Tibial artery (tissue), 4 donors: ENCODE results near the gene B4GALNT3.

Source experiments
- DNase-seq, 2 donors: peaks; one replicate each; pipeline ENCODE4 v3.0.0-alpha.2; 2019
- H3K27ac ChIP-seq, 2 donors: fragments of 200-600 bp; sonication (generic) in 1 of 2; 1 replicate in 1 of 2; 2 replicates in 1 of 2; pipeline ENCODE4 v1.5.1; 2018 to 2019; ENCODE audit warnings: mild to moderate bottlenecking in 1 of 2
- H3K27me3 ChIP-seq, 2 donors: fragments of 200-600 bp; sonication (generic) in 1 of 2; one replicate each; pipeline versions ENCODE4 v1.5.1 to v1.6.0; 2016 to 2019
- H3K36me3 ChIP-seq, 3 donors: fragments of 200-600 bp; sonication (generic) in 2 of 3; one replicate each; pipeline ENCODE4 v1.5.1; 2016 to 2019; ENCODE audit warnings: mild to moderate bottlenecking in 2 of 3
- H3K4me1 ChIP-seq, 4 donors: fragments of 200-600 bp; sonication (generic) in 2 of 4; 1 replicate in 3 of 4; 2 replicates in 1 of 4; pipeline ENCODE4 v1.5.1; 2016 to 2019
- H3K4me3 ChIP-seq, 2 donors: fragments of 200-600 bp; sonication (generic) in 1 of 2; 1 replicate in 1 of 2; 2 replicates in 1 of 2; pipeline ENCODE4 v1.5.1; 2018 to 2019; ENCODE audit warnings: mild to moderate bottlenecking in 2 of 2
- H3K9me3 ChIP-seq, 3 donors: fragments of 200-600 bp; sonication (generic) in 1 of 3; one replicate each; pipeline ENCODE4 v1.5.1; 2016 to 2019
- intact Hi-C: fragments of 100-400 bp; cut with DNase I; formaldehyde crosslinking; loops from one replicate; pipeline ENCODE4 v1.15.0; 2023; ENCODE audit warnings: low total_unique reads
- TF ChIP-seq, protein P1 (sequence below), 2 experiments: fragments of 200-600 bp in 1 of 2; fragments of 450-650 bp in 1 of 2; IDR thresholded peaks; one replicate each; pipeline ENCODE4 v1.5.1; 2017 to 2019; ENCODE audit warnings: antibody characterized with exemption in 2 of 2, mild to moderate bottlenecking in 1 of 2, moderate library complexity in 1 of 2

B4GALNT3 gene

GRCh38 chr12:503111-503761 lies 43.5 kb downstream of the B4GALNT3 start:
- Histone ChIP-seq H3K4me3 (no peak overlapping the region), H3K27ac (no peak overlapping the region), H3K4me1 (peaks cover 0 to 18% (median 4%) of the 10 kb centered on the region in 4 donors), H3K9me3 (no peaks in the 10 kb centered on the region), H3K36me3 (no peaks in the 10 kb centered on the region), H3K27me3 (no peaks in the 10 kb centered on the region)
- intact Hi-C loops: loop anchor here (5.0 kb wide), 2 partner anchors 44 to 51 kb away; no protein-coding TSS in a partner anchor
- TF ChIP-seq, protein P1, sequence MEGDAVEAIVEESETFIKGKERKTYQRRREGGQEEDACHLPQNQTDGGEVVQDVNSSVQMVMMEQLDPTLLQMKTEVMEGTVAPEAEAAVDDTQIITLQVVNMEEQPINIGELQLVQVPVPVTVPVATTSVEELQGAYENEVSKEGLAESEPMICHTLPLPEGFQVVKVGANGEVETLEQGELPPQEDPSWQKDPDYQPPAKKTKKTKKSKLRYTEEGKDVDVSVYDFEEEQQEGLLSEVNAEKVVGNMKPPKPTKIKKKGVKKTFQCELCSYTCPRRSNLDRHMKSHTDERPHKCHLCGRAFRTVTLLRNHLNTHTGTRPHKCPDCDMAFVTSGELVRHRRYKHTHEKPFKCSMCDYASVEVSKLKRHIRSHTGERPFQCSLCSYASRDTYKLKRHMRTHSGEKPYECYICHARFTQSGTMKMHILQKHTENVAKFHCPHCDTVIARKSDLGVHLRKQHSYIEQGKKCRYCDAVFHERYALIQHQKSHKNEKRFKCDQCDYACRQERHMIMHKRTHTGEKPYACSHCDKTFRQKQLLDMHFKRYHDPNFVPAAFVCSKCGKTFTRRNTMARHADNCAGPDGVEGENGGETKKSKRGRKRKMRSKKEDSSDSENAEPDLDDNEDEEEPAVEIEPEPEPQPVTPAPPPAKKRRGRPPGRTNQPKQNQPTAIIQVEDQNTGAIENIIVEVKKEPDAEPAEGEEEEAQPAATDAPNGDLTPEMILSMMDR (IDR thresholded peaks at IDR 0.05): no peak
- DNase-seq: no peak

DNA sequence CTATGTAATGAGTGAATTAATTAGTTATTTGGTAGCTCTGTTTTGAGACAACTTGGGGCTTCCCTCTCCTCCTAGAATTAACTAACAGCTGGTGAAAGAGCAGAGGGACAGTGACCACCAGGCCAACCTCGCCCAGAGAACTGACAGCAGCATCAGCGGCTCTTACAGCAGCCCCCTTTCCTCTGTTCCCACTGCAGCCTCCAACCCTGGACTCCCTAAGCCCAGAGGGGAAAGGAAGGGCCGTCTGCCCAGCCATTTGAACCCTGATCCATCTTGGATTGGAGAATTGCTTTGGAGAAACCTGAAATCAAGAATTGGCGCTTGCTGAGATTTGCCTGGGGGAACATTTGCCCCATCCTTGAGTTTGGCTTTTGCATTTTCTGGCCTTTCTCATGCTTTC lies 45.5 kb downstream of the B4GALNT3 start:
- no peaks in the 10 kb centered on the region for H3K27me3 ChIP-seq
- no peak for DNase-seq
- no peaks in the 10 kb centered on the region for H3K9me3 ChIP-seq
- H3K4me1 ChIP-seq: peaks cover 0 to 12% (median 4%) of the 10 kb centered on the region in 4 donors
- no peak overlapping the region for H3K4me3 ChIP-seq
- no peaks in the 10 kb centered on the region for H3K36me3 ChIP-seq
- TF ChIP-seq, protein P1 (IDR thresholded peaks at IDR 0.05): no peak
- no peak overlapping the region for H3K27ac ChIP-seq
- intact Hi-C loops: no loop called here

- no peak for DNase-seq
- no peak overlapping the region for H3K27ac ChIP-seq
- intact Hi-C loops: no loop called here
Observed at GRCh38 chr12:507391-507796, 47.7 kb downstream of the B4GALNT3 start.

DNA sequence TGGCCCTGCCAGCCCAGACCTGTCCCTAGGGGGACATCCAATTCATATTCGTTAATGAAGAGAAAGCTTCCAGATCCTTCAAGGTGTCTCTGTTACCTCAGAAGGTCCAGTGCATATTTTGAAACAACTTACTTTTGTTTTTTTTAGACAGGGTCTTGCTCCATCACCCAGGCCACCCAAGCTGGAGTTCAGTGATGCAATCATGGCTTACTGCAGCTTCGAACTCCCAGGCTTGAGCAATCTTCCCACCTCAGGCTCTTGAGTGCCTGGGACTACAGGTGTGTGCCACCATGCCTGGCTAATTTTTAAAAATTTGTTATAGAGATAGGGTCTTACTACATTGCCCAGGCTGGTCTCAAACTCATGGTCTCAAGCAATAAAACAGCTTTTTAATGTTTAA lies 48.4 kb downstream of the B4GALNT3 start:
- no peak for DNase-seq
- no peak overlapping the region for H3K4me3 ChIP-seq
- TF ChIP-seq, protein P1 (IDR thresholded peaks at IDR 0.05): no peak
- H3K9me3 ChIP-seq: no peaks in the 10 kb centered on the region
- H3K36me3 ChIP-seq: no peaks in the 10 kb centered on the region
- H3K27ac ChIP-seq: no peak overlapping the region
- H3K27me3 ChIP-seq: no peaks in the 10 kb centered on the region
- intact Hi-C loops: no loop called here
- H3K4me1 ChIP-seq: peaks cover 0 to 7% (median 3%) of the 10 kb centered on the region in 4 donors

More at GRCh38 chr12:507391-507796, 47.7 kb downstream of the B4GALNT3 start:
- TF ChIP-seq, protein P1 (IDR thresholded peaks at IDR 0.05): no peak
- Histone ChIP-seq H3K4me3 (no peak overlapping the region), H3K36me3 (no peaks in the 10 kb centered on the region), H3K9me3 (no peaks in the 10 kb centered on the region), H3K4me1 (peaks cover 0 to 12% (median 4%) of the 10 kb centered on the region in 4 donors), H3K27me3 (no peaks in the 10 kb centered on the region)

DNA sequence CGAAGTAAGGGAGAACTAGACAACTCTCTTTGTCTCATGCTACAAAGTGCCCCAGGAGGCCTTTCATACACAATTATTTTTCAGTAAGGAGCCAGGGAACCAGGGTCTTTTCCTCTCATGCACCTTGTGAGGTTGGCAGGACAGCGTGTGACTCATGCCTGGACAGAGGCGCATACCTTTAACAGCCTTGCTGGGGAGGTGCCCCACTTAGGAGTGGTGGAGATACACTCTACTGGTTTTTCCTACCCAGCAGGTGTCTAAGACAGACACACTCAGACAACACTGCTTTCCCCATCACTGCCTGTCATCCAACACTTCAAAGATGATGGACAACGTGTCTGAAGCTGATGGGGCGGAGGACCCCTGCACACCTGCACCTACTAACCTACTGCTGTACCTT lies 49.1 kb downstream of the B4GALNT3 start:
- intact Hi-C loops: no loop called here
- Histone ChIP-seq H3K36me3 (no peaks in the 10 kb centered on the region), H3K4me3 (no peak overlapping the region), H3K9me3 (no peaks in the 10 kb centered on the region), H3K27ac (no peak overlapping the region), H3K27me3 (no peaks in the 10 kb centered on the region), H3K4me1 (peaks cover 0 to 4% (median 0%) of the 10 kb centered on the region in 4 donors)
- TF ChIP-seq, protein P1 (IDR thresholded peaks at IDR 0.05): no peak
- DNase-seq: no peak
